HG02885 (cell line): Measurements from ENCODE around the gene LRP2BP.
"Not testable (repeated sequence)": the region's sequence is repeated elsewhere in the genome, so short reads cannot be mapped to it uniquely, and the experiment has no call there.

Source experiments
- ATAC-seq: cut with Tn5 transposase; IDR thresholded peaks from one replicate; pipeline ENCODE4 v1.9.1; 2021; ENCODE audit warnings: mild to moderate bottlenecking; ENCODE audit not compliant: unreplicated experiment, poor library complexity

The LRP2BP gene

GRCh38 chr4:185363251-185363650, 32.5 kb downstream of the LRP2BP start:
- no peak for ATAC-seq

GRCh38 chr4:185362570-185362969, 33.2 kb downstream of the LRP2BP start:
- not testable (repeated sequence) for ATAC-seq

- no peak for ATAC-seq
Measured at GRCh38 chr4:185361872-185362271, 33.9 kb downstream of the LRP2BP start.

- ATAC-seq: no peak
Measured at GRCh38 chr4:185359767-185360446, 35.8 kb downstream of the LRP2BP start.

DNA sequence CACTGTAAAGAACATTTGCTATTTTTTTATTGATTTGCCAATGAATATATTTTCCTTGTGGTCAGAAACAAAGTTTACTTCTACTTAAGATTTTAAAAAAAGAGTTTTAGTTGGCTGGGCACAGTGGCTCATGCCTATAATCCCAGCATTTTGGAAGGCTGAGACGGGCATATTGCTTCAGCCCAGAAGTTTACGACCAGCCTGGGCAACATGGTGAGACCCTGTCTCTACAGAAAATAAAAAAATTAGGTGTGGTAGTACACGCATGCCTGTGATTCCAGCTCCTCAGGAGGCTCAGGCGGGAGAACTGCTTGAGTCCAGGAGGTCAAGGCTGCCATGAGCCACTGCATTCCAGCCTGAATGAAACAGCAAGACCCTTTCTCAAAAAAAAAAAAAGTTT, 36.8 kb downstream of the LRP2BP start:
- no peak for ATAC-seq

DNA sequence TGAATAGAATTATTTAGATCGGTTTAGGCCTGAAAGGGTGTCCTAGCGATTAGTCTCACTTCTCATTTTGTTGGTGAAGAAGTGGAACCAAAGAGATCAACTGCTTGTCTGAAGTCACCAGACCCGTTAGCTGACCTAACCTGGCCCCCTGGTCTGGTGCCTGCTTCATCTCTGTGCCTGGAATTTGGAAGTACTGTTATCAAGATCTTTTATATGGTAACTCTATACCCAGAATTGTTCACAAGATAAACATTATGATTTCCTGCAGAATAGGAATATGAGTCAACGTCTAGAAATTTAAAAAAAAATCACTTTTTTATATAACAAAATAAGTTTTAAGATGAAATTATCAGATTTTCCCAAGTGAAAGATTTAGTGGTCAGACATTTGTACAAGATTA, 37.2 kb downstream of the LRP2BP start:
- ATAC-seq: no peak

DNA sequence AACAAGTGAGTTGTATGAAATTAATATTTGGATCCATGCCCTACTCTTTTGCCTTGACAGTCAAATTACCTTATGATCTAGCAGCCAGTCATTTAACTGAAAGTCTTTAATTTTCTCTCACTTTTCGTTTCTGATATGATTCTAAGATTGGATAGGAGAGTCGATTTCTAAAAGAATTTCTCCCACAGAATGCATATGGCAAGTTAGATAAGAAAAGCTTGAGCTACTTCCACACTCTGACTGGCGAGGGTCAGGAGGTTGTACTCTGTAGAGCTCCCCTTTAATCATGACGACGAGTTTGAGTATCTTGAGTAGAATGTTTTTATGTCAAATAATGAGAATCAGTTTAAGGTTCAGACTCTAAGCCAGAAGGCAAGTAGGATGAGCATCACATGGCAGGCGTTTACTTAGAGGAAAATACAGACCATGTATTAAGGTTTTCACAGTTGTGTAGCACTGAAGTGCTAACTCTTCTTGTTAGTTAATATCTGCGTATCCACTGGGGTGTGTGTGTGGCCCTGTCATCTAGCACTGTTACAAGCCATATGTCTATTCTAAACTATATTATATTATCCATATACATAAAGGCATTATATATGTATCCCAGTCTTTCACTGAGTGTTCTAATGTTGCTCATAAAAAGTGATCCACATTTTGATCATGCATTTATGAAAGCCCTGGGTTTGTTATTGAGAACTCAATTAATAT, 37.8 kb downstream of the LRP2BP start:
- no peak for ATAC-seq

GRCh38 chr4:185357211-185357610, 38.5 kb downstream of the LRP2BP start:
- no peak for ATAC-seq

- ATAC-seq: no peak
Measured at GRCh38 chr4:185352741-185353140, 43.0 kb downstream of the LRP2BP start.

DNA sequence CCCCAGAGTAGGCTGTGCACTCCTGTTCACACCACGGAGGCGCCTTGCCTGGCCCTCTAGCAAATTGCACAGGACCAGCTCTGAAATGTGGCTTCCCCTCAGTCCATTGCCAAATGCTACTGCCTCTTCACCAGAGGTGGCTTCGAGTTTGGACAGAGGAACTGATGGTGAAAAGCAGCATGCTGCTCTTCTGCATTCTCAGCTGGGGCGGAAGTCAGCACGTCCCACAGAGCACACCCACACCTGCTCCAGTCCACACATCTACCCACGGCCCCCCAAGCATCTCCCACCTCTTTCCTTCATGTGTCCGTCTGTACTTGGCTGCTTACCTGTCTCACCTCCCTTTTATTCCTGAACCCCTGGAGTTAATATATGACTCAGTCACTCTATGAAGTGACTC, 43.5 kb downstream of the LRP2BP start:
- ATAC-seq: no peak

- ATAC-seq: no peak
Measured at GRCh38 chr4:185351691-185352090, 44.0 kb downstream of the LRP2BP start.

- no peak for ATAC-seq
Measured at GRCh38 chr4:185346975-185347601, 48.6 kb downstream of the LRP2BP start.

GRCh38 chr4:185344743-185345538, 50.8 kb downstream of the LRP2BP start:
- peak; percentile 63 for ATAC-seq

DNA sequence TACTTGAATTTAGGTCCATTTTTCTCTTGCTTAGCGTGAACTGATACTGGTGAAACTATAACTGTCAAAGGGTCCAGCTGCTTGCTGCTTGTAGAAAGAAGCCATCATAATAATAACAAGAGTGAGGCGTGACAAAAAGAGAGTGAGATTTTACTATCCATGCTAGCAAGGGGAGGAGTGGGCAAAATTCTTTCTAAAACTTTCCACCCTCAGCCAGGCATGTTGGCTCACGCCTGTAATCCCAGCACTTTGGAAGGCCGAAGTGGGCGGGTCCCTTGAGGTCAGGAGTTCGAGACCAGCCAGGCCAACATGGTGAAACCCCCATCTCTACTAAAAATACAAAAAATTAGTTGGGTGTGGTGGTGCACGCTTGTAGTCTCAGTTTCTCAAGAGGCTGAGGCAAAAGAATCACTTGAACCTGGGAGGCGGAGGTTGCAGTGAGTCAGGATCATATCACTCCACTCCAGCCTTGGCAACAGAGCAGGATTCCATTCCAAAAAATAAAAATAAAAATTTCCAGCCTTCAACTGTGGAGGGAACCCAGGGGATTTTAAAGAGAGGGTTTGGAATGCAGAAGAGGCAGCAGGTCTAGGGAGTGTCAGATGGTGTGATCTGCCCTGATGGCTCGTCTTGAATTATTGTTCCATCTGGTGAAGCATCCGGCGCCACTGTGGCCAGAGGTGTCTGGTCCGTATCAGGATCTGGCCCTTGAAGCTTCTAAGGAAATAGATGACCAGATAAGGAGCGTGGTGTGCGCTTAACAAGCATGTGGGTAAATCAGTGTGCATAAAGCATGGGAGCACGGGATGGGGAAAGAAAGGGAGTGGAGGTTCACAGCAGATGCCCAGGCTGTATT, 51.8 kb downstream of the LRP2BP start:
- peak; percentile 33 for ATAC-seq

DNA sequence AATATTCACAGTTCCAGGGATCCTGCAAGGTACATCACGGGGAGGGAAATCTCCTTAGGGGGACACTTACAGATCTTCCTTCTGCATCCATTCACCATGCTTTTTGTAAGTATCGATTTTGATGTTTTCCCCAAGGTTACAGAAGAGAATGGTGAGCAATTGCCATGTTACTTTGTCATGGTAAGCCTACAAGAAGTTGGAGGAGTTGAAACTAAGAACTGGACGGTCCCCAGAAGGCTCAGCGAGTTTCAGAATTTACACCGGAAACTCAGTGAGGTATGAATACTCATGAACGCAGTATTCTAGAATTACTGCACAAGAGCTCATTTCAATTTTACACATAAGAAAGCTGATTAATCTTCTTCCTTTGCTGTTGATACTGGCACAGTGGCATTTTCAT, 53.9 kb downstream of the LRP2BP start:
- ATAC-seq: peak; percentile 72

GRCh38 chr4:185341377-185341776, 54.3 kb downstream of the LRP2BP start:
- ATAC-seq: no peak

DNA sequence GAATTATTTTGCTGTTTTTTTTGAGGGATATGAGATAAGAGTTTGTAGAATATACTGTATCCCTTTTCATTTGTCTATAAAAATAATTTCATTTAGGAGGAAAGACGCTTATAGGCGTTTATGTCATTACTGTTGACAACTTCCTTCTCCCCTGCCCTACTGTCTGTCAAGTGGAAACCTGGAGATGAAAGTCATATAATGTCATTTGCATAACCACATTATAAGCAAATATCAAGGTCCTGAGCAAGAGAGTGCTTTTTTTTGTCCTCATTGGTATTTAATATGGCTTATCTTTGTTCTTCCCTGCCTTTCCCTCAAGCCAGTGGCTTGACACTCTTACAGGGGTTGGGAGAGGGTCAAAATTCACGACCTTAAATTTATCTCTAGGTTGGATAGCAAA, 55.8 kb downstream of the LRP2BP start:
- peak; percentile 27 for ATAC-seq

DNA sequence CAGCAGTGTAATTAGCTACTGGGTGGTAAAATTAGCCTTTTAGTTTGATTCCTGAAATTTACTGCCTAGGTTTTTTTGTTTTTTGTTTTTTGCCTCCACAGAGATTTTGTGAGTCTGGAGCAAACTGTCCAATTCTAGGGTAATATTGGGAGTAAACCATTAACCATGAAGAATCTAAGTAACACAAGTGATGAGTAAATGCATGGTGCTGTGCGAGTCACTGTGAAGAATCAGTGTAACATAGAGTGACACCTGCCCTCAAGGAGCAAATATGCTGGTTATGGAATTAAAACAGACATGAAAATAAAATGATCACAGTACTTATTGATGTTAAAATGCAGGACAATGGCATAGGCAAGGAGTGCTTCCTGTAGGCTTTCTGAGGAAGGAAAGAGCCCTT, 60.1 kb downstream of the LRP2BP start:
- no peak for ATAC-seq

- no peak for ATAC-seq
Measured at GRCh38 chr4:185334326-185334725, 61.4 kb downstream of the LRP2BP start.
